HG03575 (cell line): ENCODE results near the gene SMAP2.

Experiments
- ATAC-seq: cut with Tn5 transposase; IDR thresholded peaks from one replicate; pipeline ENCODE4 v1.9.1; 2021; ENCODE audit not compliant: unreplicated experiment, insufficient number of reproducible peaks, low FRiP score; ENCODE audit errors: extremely low read depth

SMAP2 gene

DNA sequence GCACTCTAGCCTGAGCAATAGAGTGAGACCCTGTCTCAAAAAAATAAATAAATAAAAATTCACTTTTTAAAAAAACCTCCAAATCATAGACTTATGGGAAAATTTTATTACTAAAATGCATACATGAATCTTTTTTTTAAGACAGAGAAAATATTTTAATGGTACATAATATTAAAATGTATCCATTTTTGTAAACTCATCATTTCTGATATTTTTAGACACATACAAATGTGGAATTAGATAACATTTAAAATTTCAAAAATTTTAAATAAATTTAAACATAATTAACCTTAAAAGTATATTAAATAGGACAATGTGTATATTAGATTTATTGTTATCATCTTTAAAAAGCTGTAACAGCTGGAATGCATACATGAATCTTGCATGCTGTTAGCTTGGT lies 33.9 kb downstream of the SMAP2 start:
- ATAC-seq = no peak

- no peak for ATAC-seq
Observed at GRCh38 chr1:40409467-40409866, 35.9 kb downstream of the SMAP2 start.

GRCh38 chr1:40411294-40411693 lies 37.8 kb downstream of the SMAP2 start:
- ATAC-seq = no peak

GRCh38 chr1:40411843-40412242 lies 38.3 kb downstream of the SMAP2 start:
- ATAC-seq = no peak

DNA sequence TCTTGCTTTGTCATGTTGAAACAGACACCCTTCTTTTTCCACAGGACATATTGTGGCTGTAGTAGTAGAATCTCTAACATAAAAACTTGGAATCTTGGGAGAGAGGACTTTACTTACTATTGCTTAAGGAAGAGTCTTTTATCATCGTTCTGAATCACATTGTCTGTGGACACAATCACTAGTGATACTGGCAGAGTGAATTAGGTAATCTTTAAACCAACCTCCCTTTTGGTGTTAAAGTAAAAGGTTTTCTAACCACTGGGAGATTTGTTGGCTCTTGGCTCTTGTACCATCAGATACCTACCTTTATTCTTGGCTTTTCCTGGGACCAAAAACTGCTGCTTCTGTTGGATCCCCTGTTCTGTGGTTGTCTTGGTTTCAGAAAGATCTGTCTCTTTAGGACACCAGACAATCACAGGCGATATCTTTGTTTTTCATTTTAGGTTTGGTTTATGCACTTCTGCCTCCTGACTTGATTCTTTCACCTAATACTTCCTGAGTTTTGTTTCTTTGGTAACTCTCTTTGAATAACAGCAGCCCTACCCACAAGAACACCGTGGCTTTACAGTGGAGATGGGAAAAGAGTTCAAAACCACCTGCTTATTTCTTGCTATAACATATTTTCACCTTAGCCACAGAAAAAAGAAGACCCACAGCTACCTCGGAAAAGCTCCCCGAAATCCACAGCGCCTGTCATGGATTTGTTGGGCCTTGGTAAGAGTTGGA lies 40.2 kb downstream of the SMAP2 start:
- ATAC-seq = no peak

DNA sequence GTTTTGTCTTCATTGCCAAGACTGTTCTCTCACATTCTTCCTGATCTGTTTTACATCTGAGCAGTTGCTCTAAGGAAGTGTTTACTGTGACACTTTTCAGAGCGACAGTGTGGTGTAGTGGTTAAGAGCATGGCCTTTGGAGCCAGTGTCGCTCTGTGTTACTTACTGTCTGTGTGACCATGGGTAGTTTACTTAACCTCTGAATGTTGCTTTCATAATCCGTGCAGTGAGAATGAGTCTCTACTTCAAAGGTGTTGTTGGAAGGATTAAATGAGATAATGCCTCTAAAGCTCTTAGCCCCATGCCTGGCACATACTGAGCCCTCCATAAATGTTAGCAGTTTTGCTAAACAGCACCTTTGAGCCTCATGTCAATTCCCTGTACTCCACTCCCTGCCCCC lies 40.8 kb downstream of the SMAP2 start:
- no peak for ATAC-seq

DNA sequence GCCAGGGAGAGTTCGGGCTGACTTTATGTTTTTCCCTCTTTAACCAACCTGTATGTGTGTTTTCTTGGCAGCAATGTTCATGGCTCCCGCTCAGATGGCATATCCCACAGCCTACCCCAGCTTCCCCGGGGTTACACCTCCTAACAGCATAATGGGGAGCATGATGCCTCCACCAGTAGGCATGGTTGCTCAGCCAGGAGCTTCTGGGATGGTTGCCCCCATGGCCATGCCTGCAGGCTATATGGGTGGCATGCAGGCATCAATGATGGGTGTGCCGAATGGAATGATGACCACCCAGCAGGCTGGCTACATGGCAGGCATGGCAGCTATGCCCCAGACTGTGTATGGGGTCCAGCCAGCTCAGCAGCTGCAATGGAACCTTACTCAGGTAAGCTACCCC lies 43.2 kb downstream of the SMAP2 start:
- ATAC-seq = no peak

GRCh38 chr1:40421431-40422384 lies 48.2 kb downstream of the SMAP2 start:
- ATAC-seq = no peak

GRCh38 chr1:40422630-40423263 lies 49.2 kb downstream of the SMAP2 start:
- no peak for ATAC-seq

DNA sequence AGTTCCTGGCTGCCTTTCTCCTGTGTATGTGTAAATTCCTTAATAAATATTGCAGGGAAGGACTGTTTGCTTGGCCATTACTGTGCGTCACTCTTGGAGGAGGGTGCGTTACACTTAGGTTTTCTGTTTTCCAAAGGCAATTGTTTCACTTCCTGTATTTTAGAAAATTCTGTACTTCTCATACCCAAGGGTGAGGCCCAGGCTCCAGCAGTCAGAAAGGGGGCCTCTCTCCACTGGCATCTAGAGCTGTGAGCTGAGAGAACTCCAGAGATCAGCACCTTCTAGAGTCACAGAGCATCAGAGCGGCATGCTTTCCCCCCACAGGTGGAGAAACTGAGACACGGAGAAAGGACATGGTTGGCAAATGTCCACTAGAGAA lies 49.7 kb downstream of the SMAP2 start:
- ATAC-seq = no peak

DNA sequence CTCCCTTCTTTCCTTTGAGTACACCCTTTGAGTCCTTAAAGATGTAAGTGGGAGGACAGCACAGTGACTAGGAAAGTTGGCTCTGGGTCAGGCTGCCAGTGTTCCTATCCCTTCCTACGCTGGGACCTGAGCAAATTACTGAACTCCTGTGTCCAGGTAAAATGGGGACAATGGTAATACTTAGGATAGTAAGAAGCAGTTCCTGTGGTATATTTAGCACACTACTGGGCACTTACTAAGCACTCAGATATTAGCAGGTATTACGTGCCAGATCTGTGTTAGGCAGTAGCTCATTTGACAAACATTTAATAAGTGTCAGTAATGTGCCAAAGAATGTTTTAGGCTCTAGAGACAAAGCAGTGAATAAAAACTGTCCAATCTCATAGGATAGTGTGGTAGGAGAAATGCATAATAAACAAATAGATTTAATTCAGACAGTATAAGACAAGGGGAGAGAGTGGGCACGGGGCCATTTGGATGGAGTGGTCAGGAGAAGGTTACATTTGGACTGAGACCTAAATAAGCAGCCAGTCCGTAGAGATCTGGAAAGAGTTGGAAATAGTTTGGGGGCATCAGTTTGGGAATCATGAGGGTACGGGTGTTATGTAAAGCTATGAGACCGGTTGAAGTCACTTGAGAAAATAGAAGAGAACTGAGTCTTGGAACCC lies 50.6 kb downstream of the SMAP2 start:
- no peak for ATAC-seq

GRCh38 chr1:40425198-40425597 lies 51.7 kb downstream of the SMAP2 start:
- ATAC-seq = no peak

- no peak for ATAC-seq
Observed at GRCh38 chr1:40431385-40431784, 57.9 kb downstream of the SMAP2 start.

DNA sequence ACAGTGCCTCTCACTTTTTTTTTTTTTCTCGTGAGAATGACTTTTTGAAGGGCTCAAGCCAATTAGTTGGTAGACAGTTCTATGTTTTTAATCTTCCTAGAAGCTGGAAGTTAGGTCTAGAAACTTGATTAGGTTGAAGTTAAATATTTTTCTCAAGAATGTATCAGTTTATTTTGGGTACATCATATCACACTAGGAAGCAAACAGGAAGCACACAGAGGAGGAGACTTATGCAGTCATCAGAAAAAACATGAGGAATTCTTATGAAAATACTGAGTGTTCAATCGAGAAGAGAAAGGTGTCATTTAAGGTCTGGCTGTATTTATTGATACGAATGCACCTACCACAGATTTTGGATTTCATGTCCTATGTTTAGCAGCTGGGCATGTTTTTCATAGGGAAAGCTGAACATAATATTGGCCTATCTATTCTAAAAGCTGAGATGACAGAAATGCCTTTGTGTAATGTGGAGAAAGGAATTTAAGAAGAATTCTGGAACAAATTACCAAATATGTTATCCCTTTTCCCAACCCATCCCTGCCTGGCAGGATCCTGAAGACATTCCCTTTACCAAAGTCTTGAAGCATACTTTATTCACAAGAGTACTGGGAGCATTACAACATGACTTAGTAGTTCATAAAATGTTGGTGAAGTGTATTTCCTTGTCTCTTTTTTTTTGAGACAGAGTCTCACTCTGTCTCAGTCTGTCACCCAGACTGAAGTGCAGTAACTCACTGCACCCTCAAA lies 59.3 kb downstream of the SMAP2 start:
- ATAC-seq = no peak

DNA sequence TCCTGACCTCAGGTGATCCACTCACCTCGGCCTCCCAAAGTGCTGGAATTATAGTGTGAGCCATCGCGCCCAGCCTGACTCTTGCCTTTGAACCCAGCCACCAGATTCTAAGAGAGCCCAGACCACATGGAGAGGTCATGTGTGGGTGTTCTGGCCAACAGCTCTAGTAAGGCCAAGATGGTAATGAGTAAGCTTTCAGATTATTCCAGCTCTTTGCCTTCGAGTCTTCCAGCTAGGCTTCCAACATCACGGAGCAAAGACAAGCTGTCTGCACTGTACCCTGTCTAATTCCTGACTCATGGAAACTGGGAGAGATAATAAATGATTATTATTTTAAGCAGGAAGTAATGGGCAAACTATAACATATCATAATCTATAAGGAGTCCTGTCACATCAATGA lies 61.9 kb downstream of the SMAP2 start:
- ATAC-seq = no peak

GRCh38 chr1:40435876-40436275 lies 62.3 kb downstream of the SMAP2 start:
- no peak for ATAC-seq

- ATAC-seq = no peak
Observed at GRCh38 chr1:40438391-40439015, 65.0 kb downstream of the SMAP2 start.

DNA sequence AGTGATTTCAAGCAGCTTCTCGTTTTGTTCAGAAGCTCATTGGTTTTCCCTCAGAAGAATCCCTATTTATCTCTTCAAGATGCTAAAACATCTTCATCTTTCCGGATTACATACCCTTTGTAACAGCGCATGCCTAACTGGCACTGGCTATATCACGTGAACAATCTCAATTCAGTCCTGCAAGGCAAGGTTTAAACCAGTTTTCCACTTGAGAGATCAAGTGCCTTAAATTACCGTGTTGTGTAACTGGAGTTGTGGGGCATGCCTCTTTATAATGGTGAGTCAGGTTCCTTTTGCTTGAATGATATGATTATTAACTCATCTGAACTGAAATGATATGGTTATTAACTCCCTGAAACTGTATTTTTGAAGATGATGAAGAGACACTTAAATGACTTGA lies 65.7 kb downstream of the SMAP2 start:
- no peak for ATAC-seq
